Measurements from ENCODE around the gene CDC42SE1. TPM values are rescaled to one million over a fixed set of nuclear protein-coding genes. Genes with fewer than 3 reads are reported as not detected.
A peak's percentile ranks its signal among the peaks of the same experiment; 100 is the strongest.

The CDC42SE1 gene
- total and polyA plus RNA-seq, 9 of the 15 experiments (the other 6 are each of a cell fraction or from before 2014, with no cell fraction given) = 78.1 to 189 (median 114) TPM

DNA sequence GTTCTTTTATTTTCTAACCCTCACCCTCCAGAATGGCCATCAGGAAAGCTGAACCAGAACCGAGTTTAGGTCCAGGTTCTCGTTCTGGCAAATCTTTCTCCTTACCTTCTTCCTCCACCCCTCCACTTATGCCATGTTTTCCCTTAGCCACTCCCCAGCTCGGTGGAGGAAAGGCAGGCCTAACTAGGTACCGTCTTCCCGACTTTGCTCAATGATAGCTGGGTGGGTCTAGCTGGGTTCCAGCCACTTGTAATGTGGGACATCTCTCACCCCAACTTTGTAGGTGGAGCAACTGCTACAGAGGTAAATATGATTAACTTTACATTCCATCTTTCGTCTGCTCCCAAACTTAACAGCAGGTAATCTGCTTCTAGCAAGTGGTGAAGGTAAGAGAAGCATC is 22.4 kb downstream of the CDC42SE1 start:
- BruUV-seq (replicated peaks) = no TSS peak
- Histone ChIP-seq H3K4me1 (replicated peaks in 1 of 2; ENCODE audit: control insufficient read depth in 2 of 2, insufficient read depth in 2 of 2, low read length in 2 of 2) (peaks cover 4 to 9% of the 10 kb centered on the region in 2 experiments; a peak in 2 of 5 replicates), H3K9me1 (ENCODE audit: control insufficient read depth, insufficient read depth, low read length) (no peaks in the 10 kb centered on the region), H3K4me2 (ENCODE audit: insufficient read depth, low read length) (no peak overlapping the region), H3K9ac (ENCODE audit: insufficient read depth in 1 of 2, low read depth in 2 of 2, low read length in 2 of 2) (peak overlapping the region in 1 of 2 experiments; percentile 48; a peak in 1 of 4 replicates), H3K27me3 (ENCODE audit: control insufficient read depth in 2 of 2, insufficient read depth in 2 of 2, low read length in 2 of 2) (no peaks in the 10 kb centered on the region), H4K20me1 (replicated peaks; ENCODE audit: control insufficient read depth, insufficient read depth, low read length) (no peaks in the 10 kb centered on the region), H3K27ac (ENCODE audit: extremely low read depth, low read depth, low read length) (no peak overlapping the region), H3K4me3 (no peak overlapping the region), H3K79me2 (ENCODE audit: control insufficient read depth, insufficient read depth, low read length) (no peaks in the 10 kb centered on the region), H3K36me3 (ENCODE audit: control insufficient read depth, insufficient read depth, low read length) (peaks cover 20% of the 10 kb centered on the region), H3K9me3 (replicated peaks; ENCODE audit: control insufficient read depth, insufficient read depth, low read depth, low read length) (no peaks in the 10 kb centered on the region), H2AFZ (ENCODE audit: low read depth, low read length) (no peak overlapping the region)
- FAIRE-seq = no peak
- in situ Hi-C loops (cut with MboI) (no loop called here), intact Hi-C loops (cut with micrococcal nuclease) (no loop called here)
- TF ChIP-seq ZNF583 (CRISPR knock-in tag; IDR thresholded peaks at IDR 0.05) = no peak
- TF ChIP-seq, protein P1, sequence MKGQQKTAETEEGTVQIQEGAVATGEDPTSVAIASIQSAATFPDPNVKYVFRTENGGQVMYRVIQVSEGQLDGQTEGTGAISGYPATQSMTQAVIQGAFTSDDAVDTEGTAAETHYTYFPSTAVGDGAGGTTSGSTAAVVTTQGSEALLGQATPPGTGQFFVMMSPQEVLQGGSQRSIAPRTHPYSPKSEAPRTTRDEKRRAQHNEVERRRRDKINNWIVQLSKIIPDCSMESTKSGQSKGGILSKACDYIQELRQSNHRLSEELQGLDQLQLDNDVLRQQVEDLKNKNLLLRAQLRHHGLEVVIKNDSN (CRISPR knock-in tag; IDR thresholded peaks at IDR 0.05) = no peak
- no peak for TF ChIP-seq RNF2 (IDR thresholded peaks at IDR 0.05)
- TF ChIP-seq CEBPB (tag; IDR thresholded peaks at IDR 0.05) = no peak
- TF ChIP-seq, protein P2, sequence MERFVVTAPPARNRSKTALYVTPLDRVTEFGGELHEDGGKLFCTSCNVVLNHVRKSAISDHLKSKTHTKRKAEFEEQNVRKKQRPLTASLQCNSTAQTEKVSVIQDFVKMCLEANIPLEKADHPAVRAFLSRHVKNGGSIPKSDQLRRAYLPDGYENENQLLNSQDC (CRISPR knock-in tag; IDR thresholded peaks at IDR 0.05) = no peak
- TF ChIP-seq ZNF57 (CRISPR knock-in tag; IDR thresholded peaks at IDR 0.05) = no peak
- ATAC-seq = peak; percentile 16; the same call in 1 of the 3 replicates
- 53% methylated on average over 6 of the region's 6 CpGs for WGBS (ENCODE audit: insufficient coverage, low coverage, missing lambda C conversion rate)
- CTCF ChIA-PET (ENCODE audit: low intra/inter-chr PET ratio) = no interaction called here
- DNase-seq (ENCODE audit: extremely low read depth in 1 of 4, low spot score in 3 of 4) = no peak
- POLR2A ChIA-PET = interaction anchor here (1.2 to 5.1 kb wide), 4 partner anchors 9 to 504 kb away, joined by 3 to 36 read pairs (median 6); partner anchors contain the start of gene C1orf56

All from K562 (cell line).